ENCODE results near the gene PDE3B. TPM values are rescaled to one million over a fixed set of nuclear protein-coding genes. Genes with fewer than 3 reads are reported as not detected.

The PDE3B gene
- total and polyA plus RNA-seq, 9 of the 15 experiments (the other 6 are each of a cell fraction or from before 2014, with no cell fraction given), result 2.3 to 22.5 (median 12.2) TPM

DNA sequence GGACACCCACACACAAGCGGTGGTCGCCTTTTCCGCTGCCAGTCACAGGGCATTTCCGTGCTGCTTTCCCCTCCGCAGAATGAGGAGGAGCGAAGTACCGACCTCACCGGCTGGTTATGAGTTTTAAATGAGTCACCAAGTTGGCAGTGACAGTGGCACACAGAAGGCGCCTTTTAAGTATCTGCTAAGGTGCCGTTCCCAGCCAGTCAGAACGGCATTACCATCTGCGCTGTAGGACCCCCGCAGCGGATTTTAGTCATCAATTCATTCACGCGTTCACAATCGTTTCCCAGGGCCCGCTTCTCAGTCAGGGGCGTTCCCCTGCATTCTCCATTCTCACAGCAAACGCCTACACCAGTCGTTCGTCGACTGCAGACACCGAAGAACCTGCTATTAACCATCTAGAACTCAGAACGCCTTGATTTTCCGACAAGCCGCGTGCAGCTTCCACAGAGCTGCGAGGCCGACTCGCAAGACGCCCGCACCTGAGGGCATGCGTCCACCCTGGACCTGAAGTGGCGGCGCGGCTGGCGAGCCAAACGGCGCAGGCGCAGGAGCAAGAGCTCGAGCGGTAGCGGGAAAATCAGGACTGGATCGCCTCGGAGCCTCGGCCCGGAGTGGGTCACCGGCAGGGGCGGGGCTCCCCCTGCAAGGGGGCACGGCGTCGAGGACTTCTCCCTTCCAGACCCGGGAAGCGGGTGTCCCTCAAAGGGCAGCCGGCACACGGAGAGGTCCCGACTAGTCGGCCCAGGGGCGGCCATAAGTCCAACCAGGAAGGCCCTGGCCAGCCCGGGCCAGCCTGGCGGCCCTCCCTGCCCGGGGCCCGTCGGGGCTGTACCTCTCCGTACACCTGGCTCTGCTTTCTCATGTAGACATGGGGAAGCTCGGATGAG lies 247.8 kb downstream of the PDE3B start (continued):
- TF ChIP-seq ESRRA (IDR thresholded peaks at IDR 0.05; ENCODE audit: borderline replicate concordance, low read depth) (no peak; the same call in 1 of the 2 replicates), ZNF655 (CRISPR knock-in tag; IDR thresholded peaks at IDR 0.05) (no peak), SMARCA4 (IDR thresholded peaks at IDR 0.05) (no peak), RBM15 (IDR thresholded peaks at IDR 0.05; ENCODE audit: insufficient read depth, low read length) (no peak), ZNF766 (CRISPR knock-in tag; conservative IDR thresholded peaks at IDR 0.05) (no peak), NR3C1 (CRISPR knock-in tag; IDR thresholded peaks at IDR 0.05) (peak; percentile 91), BDP1 (IDR thresholded peaks at IDR 0.05; ENCODE audit: insufficient read depth, insufficient read length) (no peak), CEBPG (CRISPR knock-in tag; IDR thresholded peaks at IDR 0.05) (peak; percentile 50), CEBPG (tag; conservative IDR thresholded peaks at IDR 0.05 in 1 of 2, IDR thresholded peaks at IDR 0.05 in 1 of 2) (no peak), SNIP1 (IDR thresholded peaks at IDR 0.05; ENCODE audit: low read depth) (no peak; the same call in 1 of the 2 replicates), MED1 (CRISPR knock-in tag; IDR thresholded peaks at IDR 0.05; ENCODE audit: borderline replicate concordance) (no peak), HNRNPL (IDR thresholded peaks at IDR 0.05; ENCODE audit: low read depth, low read length) (0 out of 2 replicates have a peak, but pooled peaks have one; percentile 16), ZNF444 (CRISPR knock-in tag; IDR thresholded peaks at IDR 0.05) (no peak), DACH1 (IDR thresholded peaks at IDR 0.05; ENCODE audit: partially characterized antibody) (no peak), ZNF24 (IDR thresholded peaks at IDR 0.05) (0 out of 2 replicates have a peak, but pooled peaks have one; percentile 29), ZNF449 (CRISPR knock-in tag; IDR thresholded peaks at IDR 0.05) (no peak), ARID1B (IDR thresholded peaks at IDR 0.05) (no peak; the same call in 1 of the 2 replicates), NCOA4 (IDR thresholded peaks at IDR 0.05; ENCODE audit: partially characterized antibody) (no peak), ZNF75A (CRISPR knock-in tag; IDR thresholded peaks at IDR 0.05) (no peak)
- TF ChIP-seq, protein P1, sequence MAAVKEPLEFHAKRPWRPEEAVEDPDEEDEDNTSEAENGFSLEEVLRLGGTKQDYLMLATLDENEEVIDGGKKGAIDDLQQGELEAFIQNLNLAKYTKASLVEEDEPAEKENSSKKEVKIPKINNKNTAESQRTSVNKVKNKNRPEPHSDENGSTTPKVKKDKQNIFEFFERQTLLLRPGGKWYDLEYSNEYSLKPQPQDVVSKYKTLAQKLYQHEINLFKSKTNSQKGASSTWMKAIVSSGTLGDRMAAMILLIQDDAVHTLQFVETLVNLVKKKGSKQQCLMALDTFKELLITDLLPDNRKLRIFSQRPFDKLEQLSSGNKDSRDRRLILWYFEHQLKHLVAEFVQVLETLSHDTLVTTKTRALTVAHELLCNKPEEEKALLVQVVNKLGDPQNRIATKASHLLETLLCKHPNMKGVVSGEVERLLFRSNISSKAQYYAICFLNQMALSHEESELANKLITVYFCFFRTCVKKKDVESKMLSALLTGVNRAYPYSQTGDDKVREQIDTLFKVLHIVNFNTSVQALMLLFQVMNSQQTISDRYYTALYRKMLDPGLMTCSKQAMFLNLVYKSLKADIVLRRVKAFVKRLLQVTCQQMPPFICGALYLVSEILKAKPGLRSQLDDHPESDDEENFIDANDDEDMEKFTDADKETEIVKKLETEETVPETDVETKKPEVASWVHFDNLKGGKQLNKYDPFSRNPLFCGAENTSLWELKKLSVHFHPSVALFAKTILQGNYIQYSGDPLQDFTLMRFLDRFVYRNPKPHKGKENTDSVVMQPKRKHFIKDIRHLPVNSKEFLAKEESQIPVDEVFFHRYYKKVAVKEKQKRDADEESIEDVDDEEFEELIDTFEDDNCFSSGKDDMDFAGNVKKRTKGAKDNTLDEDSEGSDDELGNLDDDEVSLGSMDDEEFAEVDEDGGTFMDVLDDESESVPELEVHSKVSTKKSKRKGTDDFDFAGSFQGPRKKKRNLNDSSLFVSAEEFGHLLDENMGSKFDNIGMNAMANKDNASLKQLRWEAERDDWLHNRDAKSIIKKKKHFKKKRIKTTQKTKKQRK (IDR thresholded peaks at IDR 0.05; ENCODE audit: borderline replicate concordance, low read depth, low read length), result no peak
- TF ChIP-seq, protein P2, sequence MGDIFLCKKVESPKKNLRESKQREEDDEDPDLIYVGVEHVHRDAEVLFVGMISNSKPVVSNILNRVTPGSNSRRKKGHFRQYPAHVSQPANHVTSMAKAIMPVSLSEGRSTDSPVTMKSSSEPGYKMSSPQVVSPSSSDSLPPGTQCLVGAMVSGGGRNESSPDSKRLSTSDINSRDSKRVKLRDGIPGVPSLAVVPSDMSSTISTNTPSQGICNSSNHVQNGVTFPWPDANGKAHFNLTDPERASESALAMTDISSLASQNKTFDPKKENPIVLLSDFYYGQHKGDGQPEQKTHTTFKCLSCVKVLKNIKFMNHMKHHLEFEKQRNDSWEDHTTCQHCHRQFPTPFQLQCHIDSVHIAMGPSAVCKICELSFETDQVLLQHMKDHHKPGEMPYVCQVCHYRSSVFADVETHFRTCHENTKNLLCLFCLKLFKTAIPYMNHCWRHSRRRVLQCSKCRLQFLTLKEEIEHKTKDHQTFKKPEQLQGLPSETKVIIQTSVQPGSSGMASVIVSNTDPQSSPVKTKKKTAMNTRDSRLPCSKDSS (IDR thresholded peaks at IDR 0.05; ENCODE audit: low read depth, partially characterized antibody), result no peak

Measured in K562 (cell line).